ENCODE measurements around the gene SNN. TPM values are rescaled to one million over a fixed set of nuclear protein-coding genes. Genes with fewer than 3 reads are reported as not detected.

SNN gene
- total and polyA plus RNA-seq, 2 of the 8 experiments (the other 6 are each of a cell fraction or from before 2014, with no cell fraction given): 37.4 to 66.9 TPM

DNA sequence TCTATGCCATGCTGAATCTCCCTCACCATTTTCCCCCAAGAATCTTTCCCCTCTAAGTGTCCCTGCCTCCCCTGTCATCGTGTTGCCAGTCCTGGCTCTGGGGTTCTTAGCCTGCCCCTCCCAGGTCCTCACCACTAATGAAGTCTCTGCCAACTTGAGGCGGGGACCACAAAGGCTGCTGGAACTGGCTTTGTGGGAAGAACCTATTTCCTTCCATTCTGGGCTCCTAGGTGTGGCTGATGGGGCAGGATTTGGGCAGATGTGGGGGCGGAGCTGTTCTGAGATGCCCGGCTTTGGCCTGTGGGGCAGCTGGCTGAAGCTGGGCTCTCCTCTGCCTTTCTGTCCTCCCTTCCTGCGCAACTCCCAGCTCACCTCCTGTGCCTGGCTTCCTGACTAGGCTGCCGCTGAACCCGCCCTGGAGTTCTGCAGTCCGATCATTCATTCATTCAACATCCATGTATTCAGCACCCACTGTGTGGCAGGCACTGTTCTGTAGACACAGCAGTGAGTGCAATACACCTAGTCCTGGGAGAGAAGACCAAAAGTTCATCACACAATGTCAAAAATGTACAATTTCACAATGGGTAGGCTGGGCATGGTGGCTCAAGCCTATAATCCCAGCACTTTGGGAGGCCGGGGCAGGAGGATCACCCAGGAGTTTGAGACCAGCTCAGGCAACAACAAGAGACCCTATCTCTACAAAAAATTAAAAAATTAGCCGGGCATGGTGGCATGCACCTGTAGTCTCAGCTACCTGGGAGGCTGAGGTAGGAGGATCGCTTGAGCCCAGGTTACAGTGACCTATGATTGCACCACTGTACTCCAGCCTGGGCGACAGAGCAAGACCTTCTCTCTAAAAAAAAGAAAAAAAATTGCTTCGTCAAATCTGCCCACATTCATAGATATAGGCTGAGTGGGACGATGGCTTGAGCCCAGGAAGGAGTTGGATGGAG lies 1.9 kb upstream of the SNN start (continued):
- TF ChIP-seq CHD7 (IDR thresholded peaks at IDR 0.05; ENCODE audit: insufficient replicate concordance, low read length): no peak
